Measurements from ENCODE around the gene MCMBP.

The MCMBP gene

GRCh38 chr10:119831656-119832055 is 41.0 kb downstream of the MCMBP start:
- Histone ChIP-seq H3K9me3 (ENCODE audit: control insufficient read depth, insufficient read depth, low read length) (no peaks in the 10 kb centered on the region), H3K4me1 (ENCODE audit: control insufficient read depth, insufficient read depth, low read length) (no peaks in the 10 kb centered on the region; the same call in 1 of the 2 replicates), H3K4me3 (ENCODE audit: low read length) (no peak overlapping the region), H3K36me3 (ENCODE audit: control insufficient read depth, insufficient read depth, low read length) (peaks cover 19% of the 10 kb centered on the region), H3K27me3 (ENCODE audit: control insufficient read depth, insufficient read depth, low read length) (no peaks in the 10 kb centered on the region), H3K27ac (ENCODE audit: low read length) (no peak overlapping the region)
- no CpG with 5 or more reads among the region's 11 CpGs for WGBS (ENCODE audit: insufficient coverage, insufficient read length)
- no peak for DNase-seq (ENCODE audit: low read depth, low spot score)

GRCh38 chr10:119830851-119831250 is 41.8 kb downstream of the MCMBP start:
- H3K27ac ChIP-seq (ENCODE audit: low read length): no peak overlapping the region
- H3K4me3 ChIP-seq (ENCODE audit: low read length): no peak overlapping the region
- no peaks in the 10 kb centered on the region; the same call in 1 of the 2 replicates for H3K4me1 ChIP-seq (ENCODE audit: control insufficient read depth, insufficient read depth, low read length)
- no CpG with 5 or more reads among the region's 4 CpGs for WGBS (ENCODE audit: insufficient coverage, insufficient read length)
- no peaks in the 10 kb centered on the region for H3K9me3 ChIP-seq (ENCODE audit: control insufficient read depth, insufficient read depth, low read length)
- no peaks in the 10 kb centered on the region for H3K27me3 ChIP-seq (ENCODE audit: control insufficient read depth, insufficient read depth, low read length)
- peaks cover 19% of the 10 kb centered on the region for H3K36me3 ChIP-seq (ENCODE audit: control insufficient read depth, insufficient read depth, low read length)
- no peak for DNase-seq (ENCODE audit: low read depth, low spot score)

- Histone ChIP-seq H3K36me3 (ENCODE audit: control insufficient read depth, insufficient read depth, low read length) (peaks cover 19% of the 10 kb centered on the region), H3K4me1 (ENCODE audit: control insufficient read depth, insufficient read depth, low read length) (no peaks in the 10 kb centered on the region; the same call in 1 of the 2 replicates), H3K9me3 (ENCODE audit: control insufficient read depth, insufficient read depth, low read length) (no peaks in the 10 kb centered on the region), H3K4me3 (ENCODE audit: low read length) (no peak overlapping the region), H3K27ac (ENCODE audit: low read length) (no peak overlapping the region), H3K27me3 (ENCODE audit: control insufficient read depth, insufficient read depth, low read length) (no peaks in the 10 kb centered on the region)
- no CpG with 5 or more reads among the region's 7 CpGs for WGBS (ENCODE audit: insufficient coverage, insufficient read length)
- no peak for DNase-seq (ENCODE audit: low read depth, low spot score)
Observed at GRCh38 chr10:119829429-119829828, 43.2 kb downstream of the MCMBP start.

GRCh38 chr10:119827430-119827829 is 45.2 kb downstream of the MCMBP start:
- Histone ChIP-seq H3K9me3 (ENCODE audit: control insufficient read depth, insufficient read depth, low read length) (no peaks in the 10 kb centered on the region), H3K36me3 (ENCODE audit: control insufficient read depth, insufficient read depth, low read length) (peaks cover 15% of the 10 kb centered on the region; the same call in 1 of the 2 replicates), H3K27ac (ENCODE audit: low read length) (no peak overlapping the region), H3K4me3 (ENCODE audit: low read length) (no peak overlapping the region), H3K27me3 (ENCODE audit: control insufficient read depth, insufficient read depth, low read length) (no peaks in the 10 kb centered on the region), H3K4me1 (ENCODE audit: control insufficient read depth, insufficient read depth, low read length) (no peaks in the 10 kb centered on the region; the same call in 1 of the 2 replicates)
- no peak for DNase-seq (ENCODE audit: low read depth, low spot score)
- WGBS (ENCODE audit: insufficient coverage, insufficient read length): no CpG with 5 or more reads among the region's 4 CpGs

GRCh38 chr10:119826771-119827170 is 45.9 kb downstream of the MCMBP start:
- no peak for DNase-seq (ENCODE audit: low read depth, low spot score)
- no peak overlapping the region for H3K27ac ChIP-seq (ENCODE audit: low read length)
- H3K9me3 ChIP-seq (ENCODE audit: control insufficient read depth, insufficient read depth, low read length): no peaks in the 10 kb centered on the region
- no CpG with 5 or more reads among the region's 6 CpGs for WGBS (ENCODE audit: insufficient coverage, insufficient read length)
- peaks cover 13% of the 10 kb centered on the region; the same call in 1 of the 2 replicates for H3K36me3 ChIP-seq (ENCODE audit: control insufficient read depth, insufficient read depth, low read length)
- H3K27me3 ChIP-seq (ENCODE audit: control insufficient read depth, insufficient read depth, low read length): no peaks in the 10 kb centered on the region
- H3K4me1 ChIP-seq (ENCODE audit: control insufficient read depth, insufficient read depth, low read length): no peaks in the 10 kb centered on the region; the same call in 1 of the 2 replicates
- H3K4me3 ChIP-seq (ENCODE audit: low read length): no peak overlapping the region

- no peak overlapping the region for H3K27ac ChIP-seq (ENCODE audit: low read length)
- no CpG with 5 or more reads among the region's 3 CpGs for WGBS (ENCODE audit: insufficient coverage, insufficient read length)
- no peak for DNase-seq (ENCODE audit: low read depth, low spot score)
- no peak overlapping the region for H3K4me3 ChIP-seq (ENCODE audit: low read length)
- H3K27me3 ChIP-seq (ENCODE audit: control insufficient read depth, insufficient read depth, low read length): no peaks in the 10 kb centered on the region
- no peaks in the 10 kb centered on the region for H3K9me3 ChIP-seq (ENCODE audit: control insufficient read depth, insufficient read depth, low read length)
- peaks cover 6% of the 10 kb centered on the region; the same call in 1 of the 2 replicates for H3K36me3 ChIP-seq (ENCODE audit: control insufficient read depth, insufficient read depth, low read length)
- no peaks in the 10 kb centered on the region for H3K4me1 ChIP-seq (ENCODE audit: control insufficient read depth, insufficient read depth, low read length)
Observed at GRCh38 chr10:119824299-119824698, 48.3 kb downstream of the MCMBP start.

GRCh38 chr10:119821182-119821581 is 51.5 kb downstream of the MCMBP start:
- no peak overlapping the region for H3K27ac ChIP-seq (ENCODE audit: low read length)
- H3K36me3 ChIP-seq (ENCODE audit: control insufficient read depth, insufficient read depth, low read length): no peaks in the 10 kb centered on the region; the same call in 1 of the 2 replicates
- H3K27me3 ChIP-seq (ENCODE audit: control insufficient read depth, insufficient read depth, low read length): no peaks in the 10 kb centered on the region
- 0 out of 2 replicates have a peak, but pooled peaks cover 2% of the 10 kb centered on the region for H3K4me1 ChIP-seq (ENCODE audit: control insufficient read depth, insufficient read depth, low read length)
- no peak overlapping the region for H3K4me3 ChIP-seq (ENCODE audit: low read length)
- no peak for DNase-seq (ENCODE audit: low read depth, low spot score)
- no CpG with 5 or more reads among the region's 4 CpGs for WGBS (ENCODE audit: insufficient coverage, insufficient read length)
- no peaks in the 10 kb centered on the region for H3K9me3 ChIP-seq (ENCODE audit: control insufficient read depth, insufficient read depth, low read length)

- Histone ChIP-seq H3K4me3 (ENCODE audit: low read length) (peak overlapping the region; percentile 29; the same call in 1 of the 2 replicates), H3K27me3 (ENCODE audit: control insufficient read depth, insufficient read depth, low read length) (no peaks in the 10 kb centered on the region)
Observed at GRCh38 chr10:119818889-119819270, 53.8 kb downstream of the MCMBP start.

GRCh38 chr10:119817991-119818888 is 54.4 kb downstream of the MCMBP start:
- DNase-seq (ENCODE audit: low read depth, low spot score): peak; percentile 84
- Histone ChIP-seq H3K9me3 (ENCODE audit: control insufficient read depth, insufficient read depth, low read length) (no peaks in the 10 kb centered on the region), H3K27me3 (ENCODE audit: control insufficient read depth, insufficient read depth, low read length) (no peaks in the 10 kb centered on the region), H3K4me3 (ENCODE audit: low read length) (peak overlapping the region; percentile 29; the same call in 1 of the 2 replicates), H3K27ac (ENCODE audit: low read length) (no peak overlapping the region), H3K4me1 (ENCODE audit: control insufficient read depth, insufficient read depth, low read length) (0 out of 2 replicates have a peak, but pooled peaks cover 2% of the 10 kb centered on the region), H3K36me3 (ENCODE audit: control insufficient read depth, insufficient read depth, low read length) (no peaks in the 10 kb centered on the region)
- no CpG with 5 or more reads among the region's 84 CpGs for WGBS (ENCODE audit: insufficient coverage, insufficient read length)

More at GRCh38 chr10:119818889-119819270, 53.8 kb downstream of the MCMBP start:
- peak; percentile 9 for DNase-seq (ENCODE audit: low read depth, low spot score)
- Histone ChIP-seq H3K27ac (ENCODE audit: low read length) (no peak overlapping the region), H3K36me3 (ENCODE audit: control insufficient read depth, insufficient read depth, low read length) (no peaks in the 10 kb centered on the region; the same call in 1 of the 2 replicates), H3K9me3 (ENCODE audit: control insufficient read depth, insufficient read depth, low read length) (no peaks in the 10 kb centered on the region), H3K4me1 (ENCODE audit: control insufficient read depth, insufficient read depth, low read length) (0 out of 2 replicates have a peak, but pooled peaks cover 2% of the 10 kb centered on the region)
- WGBS (ENCODE audit: insufficient coverage, insufficient read length): no CpG with 5 or more reads among the region's 10 CpGs

GRCh38 chr10:119815671-119816070 is 57.0 kb downstream of the MCMBP start:
- no CpG with 5 or more reads among the region's 7 CpGs for WGBS (ENCODE audit: insufficient coverage, insufficient read length)
- Histone ChIP-seq H3K4me3 (ENCODE audit: low read length) (no peak overlapping the region), H3K27me3 (ENCODE audit: control insufficient read depth, insufficient read depth, low read length) (no peaks in the 10 kb centered on the region), H3K9me3 (ENCODE audit: control insufficient read depth, insufficient read depth, low read length) (no peaks in the 10 kb centered on the region), H3K27ac (ENCODE audit: low read length) (no peak overlapping the region), H3K4me1 (ENCODE audit: control insufficient read depth, insufficient read depth, low read length) (0 out of 2 replicates have a peak, but pooled peaks cover 2% of the 10 kb centered on the region), H3K36me3 (ENCODE audit: control insufficient read depth, insufficient read depth, low read length) (no peaks in the 10 kb centered on the region)
- no peak for DNase-seq (ENCODE audit: low read depth, low spot score)

Data from iPS DF 6.9 (cell line).